ELR (cell line): ENCODE measurements around the gene CDK12.
A peak's percentile ranks its signal among the peaks of the same experiment; 100 is the strongest.
"Not testable (repeated sequence)": the region's sequence is repeated elsewhere in the genome, so short reads cannot be mapped to it uniquely, and the experiment has no call there.

Source experiments
- DNase-seq: peaks from one replicate; pipeline ENCODE4 v3.0.0-alpha.2; 2015; ENCODE audit warnings: low read depth

The CDK12 gene

DNA sequence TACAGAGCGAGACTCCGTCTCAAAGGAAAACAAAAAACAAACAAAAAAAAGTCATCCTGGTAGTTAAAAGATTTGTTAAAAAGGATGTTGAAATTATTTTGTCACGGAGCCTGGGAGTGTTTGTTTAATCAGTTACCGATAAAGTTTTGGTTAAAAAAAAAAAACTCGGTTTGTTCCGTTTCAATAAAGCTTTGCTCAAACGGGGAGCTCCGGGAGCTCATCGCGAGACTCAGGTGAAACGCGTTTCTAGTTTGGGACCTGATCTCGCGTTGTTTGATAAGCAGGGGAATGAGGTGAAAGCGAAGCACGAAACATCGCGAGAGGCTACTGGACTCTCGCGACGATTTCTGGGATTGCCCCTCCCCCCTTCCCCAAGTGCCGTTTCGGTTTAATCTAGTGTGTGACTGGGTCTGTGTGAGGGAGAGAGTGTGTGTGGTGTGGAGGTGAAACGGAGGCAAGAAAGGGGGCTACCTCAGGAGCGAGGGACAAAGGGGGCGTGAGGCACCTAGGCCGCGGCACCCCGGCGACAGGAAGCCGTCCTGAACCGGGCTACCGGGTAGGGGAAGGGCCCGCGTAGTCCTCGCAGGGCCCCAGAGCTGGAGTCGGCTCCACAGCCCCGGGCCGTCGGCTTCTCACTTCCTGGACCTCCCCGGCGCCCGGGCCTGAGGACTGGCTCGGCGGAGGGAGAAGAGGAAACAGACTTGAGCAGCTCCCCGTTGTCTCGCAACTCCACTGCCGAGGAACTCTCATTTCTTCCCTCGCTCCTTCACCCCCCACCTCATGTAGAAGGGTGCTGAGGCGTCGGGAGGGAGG lies at the start of gene CDK12:
CDK12 (plus strand) TSS at position 374 of the 813 bp plus-strand sequence. CDS start 586 bp downstream, outside the sequence.
- peak; percentile 100 for DNase-seq

DNA sequence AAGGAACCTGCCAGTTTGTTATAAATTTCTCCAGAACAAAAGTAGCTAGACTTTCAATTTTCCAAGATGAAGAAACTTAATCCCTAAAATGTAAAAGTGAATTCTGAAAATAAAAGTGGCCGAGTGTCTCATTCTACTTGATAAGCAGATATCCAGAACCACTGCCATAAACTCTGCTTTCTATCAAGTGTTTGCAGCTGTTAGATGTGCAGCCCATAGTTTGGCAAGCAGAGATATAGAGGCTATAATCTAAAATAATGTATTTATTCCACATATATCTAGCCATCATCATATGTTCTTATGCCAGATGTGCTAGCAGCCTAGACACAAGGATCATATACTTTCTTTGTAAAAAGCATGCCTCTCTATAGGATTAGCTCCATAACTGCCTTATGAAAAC lies 45.1 kb upstream of the CDK12 start:
- DNase-seq: no peak

DNA sequence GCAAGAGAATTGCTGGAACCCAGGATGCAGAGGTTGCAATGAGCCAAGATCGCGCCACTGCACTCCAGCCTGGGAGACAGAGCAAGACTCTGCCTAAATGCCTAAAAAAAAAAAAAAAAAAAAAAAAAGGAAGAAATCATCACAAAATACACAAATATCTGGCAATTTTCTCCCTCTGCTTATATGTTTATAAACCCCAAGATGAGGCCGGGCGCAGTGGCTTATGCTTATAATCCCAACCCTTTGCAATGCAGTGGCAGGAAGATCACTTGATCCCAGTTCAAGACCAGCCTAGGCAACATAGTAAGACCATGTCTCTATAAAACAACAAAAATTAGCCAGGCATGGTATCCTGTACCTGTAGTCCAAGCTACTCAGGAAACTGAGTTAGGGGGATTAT lies 31.7 kb upstream of the CDK12 start:
- DNase-seq: no peak

DNA sequence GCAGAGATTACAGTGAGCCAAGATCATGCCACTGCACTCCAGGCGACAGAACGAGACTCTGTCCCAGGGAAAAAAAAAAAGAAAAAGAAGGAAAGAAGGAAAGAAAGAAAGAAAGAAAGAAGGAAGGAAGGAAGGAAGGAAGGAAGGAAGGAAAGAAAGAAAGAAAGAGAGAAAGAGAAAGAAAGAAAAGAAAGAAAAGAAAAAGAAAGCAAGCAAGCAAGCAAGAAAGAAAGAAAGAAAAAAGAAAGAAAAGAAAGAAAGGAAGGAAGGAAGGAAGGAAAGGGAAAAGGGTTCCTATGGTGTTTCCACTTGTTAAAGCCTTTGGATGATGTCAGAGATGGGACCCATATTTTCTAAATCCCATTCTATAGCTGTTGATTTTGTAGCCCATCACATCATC lies 21.4 kb upstream of the CDK12 start:
- not testable (repeated sequence) for DNase-seq

DNA sequence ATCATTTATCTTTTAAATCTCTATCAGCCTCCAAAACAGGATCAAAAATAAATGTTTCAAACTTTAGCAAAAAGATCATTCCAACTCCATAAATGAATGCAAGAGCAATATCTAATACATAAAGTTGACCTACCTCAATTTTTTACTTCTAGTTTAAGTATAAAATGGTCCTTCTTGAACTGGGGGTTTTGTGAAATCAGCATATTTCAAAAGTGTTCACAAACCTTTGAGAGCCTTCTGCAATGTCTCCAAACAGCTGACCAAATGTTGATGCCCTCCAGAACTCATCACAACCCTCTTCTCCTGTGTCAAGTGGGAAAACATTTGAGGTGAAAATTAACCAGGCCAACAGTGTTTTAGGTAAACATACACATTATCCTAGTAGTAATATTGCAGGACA lies 18.0 kb upstream of the CDK12 start:
- DNase-seq: no peak

DNA sequence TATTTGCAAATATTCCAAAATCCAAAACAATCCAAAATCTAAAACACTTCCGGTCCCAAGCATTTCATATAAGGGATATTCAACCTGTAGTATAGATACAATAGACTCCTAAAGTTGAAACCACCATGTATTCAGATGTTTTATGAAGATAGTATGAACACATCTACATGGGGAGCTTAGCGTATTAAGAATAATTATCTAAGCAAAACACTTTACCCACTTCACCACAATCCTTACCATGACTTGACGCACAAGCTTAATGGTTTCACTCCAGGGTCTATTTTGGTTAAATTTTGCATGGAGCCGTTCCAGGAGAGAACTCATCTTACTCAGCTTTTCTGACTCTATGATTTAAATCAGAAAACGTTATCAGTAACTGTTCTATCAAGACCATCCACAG lies 13.7 kb upstream of the CDK12 start:
- DNase-seq: no peak

DNA sequence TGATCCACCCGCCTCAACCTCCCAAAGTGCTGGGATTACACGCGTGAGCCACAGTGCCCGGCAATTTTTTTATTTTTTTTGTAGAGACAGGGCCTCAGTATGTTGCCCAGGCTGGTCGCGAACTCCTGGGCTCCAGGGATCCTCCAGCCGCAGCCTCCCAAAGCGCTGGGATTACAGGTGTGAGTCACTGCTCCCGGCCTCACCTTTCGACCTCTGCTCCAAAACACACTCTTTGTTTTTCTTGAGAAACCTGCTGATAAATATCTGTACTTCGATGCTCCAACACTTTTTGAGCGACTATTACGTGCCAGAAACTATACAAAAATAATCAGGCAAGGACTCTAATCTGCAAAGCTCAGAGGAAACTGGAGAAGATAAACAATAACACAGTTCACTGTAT lies 11.2 kb upstream of the CDK12 start:
- DNase-seq: peak; percentile 10

DNA sequence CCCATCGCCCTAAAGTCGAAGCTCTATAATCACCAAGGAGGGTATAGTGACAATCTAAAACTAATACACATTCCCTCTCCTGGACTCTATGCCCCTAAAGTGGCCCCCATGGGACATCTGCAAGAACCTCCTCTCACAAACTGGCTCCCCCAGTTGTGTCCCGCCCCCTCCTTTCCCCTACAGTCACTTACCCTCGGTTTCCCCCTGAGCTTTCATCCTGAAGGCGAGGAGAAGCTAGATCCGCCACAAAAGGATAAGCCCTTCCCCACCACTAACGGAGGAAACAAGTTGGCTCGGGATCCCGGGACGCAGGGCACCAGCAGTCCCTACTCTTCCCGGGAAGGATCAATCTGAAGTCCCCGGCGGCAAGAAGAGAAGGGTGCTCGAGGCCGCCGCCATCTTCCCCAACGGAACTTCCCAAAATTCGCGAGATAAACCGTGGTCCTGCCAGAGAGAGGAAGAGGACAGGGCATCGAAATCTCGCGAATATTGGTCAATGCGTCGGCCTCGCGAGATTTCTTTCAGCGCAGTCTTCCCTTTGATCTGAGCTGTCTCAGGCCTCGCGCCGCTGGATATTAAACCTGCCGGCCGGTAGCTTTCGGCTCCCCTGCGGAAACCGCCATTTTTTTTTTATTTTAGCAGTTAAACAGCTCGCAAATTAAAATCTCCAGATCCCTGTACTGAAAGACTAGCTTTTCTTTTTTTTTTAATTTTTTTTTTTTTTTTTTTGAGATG lies 10.3 kb upstream of the CDK12 start, which contains the start of gene MED1:
MED1 (minus strand) TSS at position 417 of the 735 bp plus-strand sequence; CDS start at position 216, 201 bp downstream.
- DNase-seq: peak; percentile 99

DNA sequence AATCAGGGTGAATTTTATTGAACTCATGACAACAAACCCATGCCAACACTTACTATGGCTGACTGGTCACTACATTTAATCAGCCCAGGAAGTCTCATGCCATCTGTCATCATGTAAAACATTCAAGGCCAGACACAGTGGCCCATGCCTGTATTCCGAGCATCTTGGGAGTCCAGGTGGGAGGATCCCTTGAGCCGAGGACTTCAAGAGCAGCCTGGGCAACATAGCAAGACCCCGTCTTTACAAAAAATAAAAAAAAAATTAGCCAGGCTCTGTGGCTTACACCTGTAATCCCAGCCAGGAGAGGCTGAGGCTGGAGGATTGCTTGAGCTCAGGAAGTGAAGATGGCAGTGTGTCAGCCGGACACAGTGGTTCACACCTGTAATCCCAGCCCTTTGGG lies 5.4 kb upstream of the CDK12 start:
- no peak for DNase-seq

DNA sequence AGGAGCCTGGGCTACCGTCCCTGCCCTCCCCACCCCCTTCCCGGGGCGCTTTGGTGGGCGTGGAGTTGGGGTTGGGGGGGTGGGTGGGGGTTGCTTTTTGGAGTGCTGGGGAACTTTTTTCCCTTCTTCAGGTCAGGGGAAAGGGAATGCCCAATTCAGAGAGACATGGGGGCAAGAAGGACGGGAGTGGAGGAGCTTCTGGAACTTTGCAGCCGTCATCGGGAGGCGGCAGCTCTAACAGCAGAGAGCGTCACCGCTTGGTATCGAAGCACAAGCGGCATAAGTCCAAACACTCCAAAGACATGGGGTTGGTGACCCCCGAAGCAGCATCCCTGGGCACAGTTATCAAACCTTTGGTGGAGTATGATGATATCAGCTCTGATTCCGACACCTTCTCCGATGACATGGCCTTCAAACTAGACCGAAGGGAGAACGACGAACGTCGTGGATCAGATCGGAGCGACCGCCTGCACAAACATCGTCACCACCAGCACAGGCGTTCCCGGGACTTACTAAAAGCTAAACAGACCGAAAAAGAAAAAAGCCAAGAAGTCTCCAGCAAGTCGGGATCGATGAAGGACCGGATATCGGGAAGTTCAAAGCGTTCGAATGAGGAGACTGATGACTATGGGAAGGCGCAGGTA lies 762 bp downstream of the CDK12 start:
- DNase-seq: no peak

DNA sequence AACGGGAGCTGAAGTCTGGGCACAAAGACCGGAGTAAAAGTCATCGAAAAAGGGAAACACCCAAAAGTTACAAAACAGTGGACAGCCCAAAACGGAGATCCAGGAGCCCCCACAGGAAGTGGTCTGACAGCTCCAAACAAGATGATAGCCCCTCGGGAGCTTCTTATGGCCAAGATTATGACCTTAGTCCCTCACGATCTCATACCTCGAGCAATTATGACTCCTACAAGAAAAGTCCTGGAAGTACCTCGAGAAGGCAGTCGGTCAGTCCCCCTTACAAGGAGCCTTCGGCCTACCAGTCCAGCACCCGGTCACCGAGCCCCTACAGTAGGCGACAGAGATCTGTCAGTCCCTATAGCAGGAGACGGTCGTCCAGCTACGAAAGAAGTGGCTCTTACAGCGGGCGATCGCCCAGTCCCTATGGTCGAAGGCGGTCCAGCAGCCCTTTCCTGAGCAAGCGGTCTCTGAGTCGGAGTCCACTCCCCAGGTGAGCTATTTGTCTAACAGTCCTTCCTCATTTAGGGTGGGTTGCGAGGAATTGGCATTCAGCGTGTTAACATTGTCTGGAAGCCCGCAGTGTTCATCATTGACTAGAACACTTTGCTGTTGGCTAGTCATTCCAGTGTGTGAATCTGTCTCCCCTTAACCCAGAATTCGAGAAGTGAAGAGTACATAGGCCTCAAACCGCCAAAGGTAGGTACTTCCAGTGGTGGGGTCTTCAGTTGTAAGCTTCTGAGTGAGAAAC lies 1.5 kb downstream of the CDK12 start:
- DNase-seq: peak; percentile 34

DNA sequence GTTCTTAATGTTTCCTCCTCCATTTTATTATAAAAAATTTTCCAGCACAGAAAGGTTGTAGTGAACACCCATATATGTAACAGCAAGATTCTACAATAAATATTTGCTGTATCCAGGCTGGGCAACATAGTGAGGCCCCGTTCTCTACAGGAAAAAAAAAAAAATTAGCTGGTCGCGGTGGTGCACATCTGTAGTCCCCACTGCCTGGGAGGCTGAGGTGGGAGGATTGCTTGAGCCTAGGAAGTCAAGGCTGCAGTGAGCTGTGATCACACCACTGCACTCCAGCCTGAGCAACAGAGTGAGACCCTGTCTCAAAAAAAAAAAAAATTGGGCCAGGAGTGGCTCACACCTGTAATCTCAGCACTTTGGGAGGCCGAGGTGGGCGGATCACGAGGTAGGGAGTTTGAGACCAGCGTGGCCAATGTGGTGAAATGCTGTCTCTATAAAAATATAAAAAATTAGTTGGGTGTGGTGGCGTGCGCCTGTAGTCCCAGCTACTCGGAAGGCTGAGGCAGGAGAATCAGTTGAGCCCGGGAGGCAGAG lies 3.4 kb downstream of the CDK12 start:
- not testable (repeated sequence) for DNase-seq

DNA sequence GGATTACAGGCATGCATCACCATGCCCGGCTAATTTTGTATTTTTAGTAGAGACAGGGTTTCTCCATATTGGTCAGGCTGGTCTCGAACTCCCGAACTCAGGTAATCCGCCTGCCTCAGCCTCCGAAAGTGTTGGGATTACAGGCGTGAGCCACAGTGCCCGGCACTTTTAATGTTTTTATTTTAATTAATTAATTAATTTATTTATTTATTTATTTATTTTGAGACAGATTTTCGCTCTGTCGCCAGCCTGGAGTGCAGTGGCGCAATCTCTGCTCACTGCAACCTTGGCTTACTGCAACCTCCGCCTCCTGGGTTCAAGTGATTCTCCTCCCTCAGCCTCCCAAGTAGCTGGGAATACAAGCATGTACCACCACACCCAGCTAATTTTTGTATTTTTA lies 7.3 kb downstream of the CDK12 start:
- not testable (repeated sequence) for DNase-seq

DNA sequence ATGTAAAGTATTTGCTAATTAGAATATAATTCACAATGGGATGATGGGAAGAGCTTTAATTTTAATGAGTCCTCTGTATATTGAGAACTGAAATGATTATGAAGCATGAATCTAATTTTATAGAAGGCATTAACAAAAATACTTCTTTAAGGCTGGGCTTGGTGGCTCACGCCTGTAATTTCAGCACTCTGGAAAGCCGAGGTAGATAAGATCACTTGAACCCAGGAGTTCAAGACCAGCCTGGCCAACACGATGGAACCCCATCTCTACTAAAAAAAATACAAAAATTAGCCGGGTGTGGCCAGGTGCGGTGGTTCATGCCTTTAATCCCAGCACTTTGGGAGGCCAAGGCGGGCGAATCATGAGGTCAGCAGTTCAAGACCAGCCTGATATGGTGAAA lies 12.0 kb downstream of the CDK12 start:
- DNase-seq: no peak

DNA sequence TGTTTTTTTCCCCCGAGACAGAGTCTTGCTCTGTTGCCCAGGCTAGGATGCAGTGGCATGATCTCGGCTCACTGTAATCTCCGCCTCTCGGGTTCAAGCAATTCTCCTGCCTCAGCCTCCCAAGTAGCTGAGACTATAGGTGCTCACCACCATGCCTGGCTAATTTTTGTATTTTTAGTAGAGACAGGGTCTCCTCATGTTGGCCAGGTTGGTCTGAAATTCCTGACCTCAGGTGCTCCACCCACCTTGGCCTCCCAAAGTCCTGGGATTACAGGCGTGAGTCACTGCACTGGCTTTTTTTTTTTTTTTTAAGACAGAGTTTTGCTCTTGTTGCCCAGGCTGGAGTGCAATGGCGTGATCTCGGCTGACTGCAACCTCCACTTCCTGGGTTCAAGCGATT lies 18.3 kb downstream of the CDK12 start:
- DNase-seq: not testable (repeated sequence)

DNA sequence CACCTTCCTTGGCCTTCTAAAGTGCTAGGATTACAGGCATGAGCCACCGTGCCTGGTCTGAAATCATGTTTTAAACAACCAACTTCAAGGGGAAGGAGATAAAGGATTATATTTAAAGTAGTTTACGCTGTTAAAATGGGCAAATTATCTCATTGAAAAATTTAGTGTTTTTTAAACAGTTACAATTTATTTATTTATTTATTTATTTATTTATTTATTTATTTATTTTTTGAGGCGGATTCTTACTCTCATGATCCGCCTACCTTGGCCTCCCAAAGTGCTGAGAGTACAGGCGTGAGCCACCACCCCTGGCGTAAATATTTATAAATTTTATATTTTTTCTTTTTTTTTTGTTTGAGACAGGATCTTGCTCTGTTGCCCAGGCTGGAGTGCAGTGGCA lies 22.2 kb downstream of the CDK12 start:
- no peak for DNase-seq

DNA sequence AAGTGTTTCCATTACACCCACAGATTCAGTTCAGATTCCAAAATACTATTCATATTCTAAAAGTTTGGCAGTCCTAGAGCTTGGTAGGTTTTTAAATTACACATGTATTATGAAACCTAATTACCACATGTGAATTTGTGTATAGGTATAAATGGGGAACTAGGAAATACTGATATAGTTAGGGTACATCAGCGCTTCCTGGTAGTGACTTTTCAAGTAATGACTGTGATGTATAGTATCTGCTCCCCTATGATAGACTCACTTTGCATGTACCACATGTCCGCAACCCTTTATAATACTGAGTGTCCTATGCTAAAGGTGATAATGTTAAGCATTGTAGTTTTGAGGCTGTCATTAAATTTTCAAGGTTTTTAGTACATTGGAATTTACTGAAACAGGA lies 22.9 kb downstream of the CDK12 start:
- DNase-seq: no peak

DNA sequence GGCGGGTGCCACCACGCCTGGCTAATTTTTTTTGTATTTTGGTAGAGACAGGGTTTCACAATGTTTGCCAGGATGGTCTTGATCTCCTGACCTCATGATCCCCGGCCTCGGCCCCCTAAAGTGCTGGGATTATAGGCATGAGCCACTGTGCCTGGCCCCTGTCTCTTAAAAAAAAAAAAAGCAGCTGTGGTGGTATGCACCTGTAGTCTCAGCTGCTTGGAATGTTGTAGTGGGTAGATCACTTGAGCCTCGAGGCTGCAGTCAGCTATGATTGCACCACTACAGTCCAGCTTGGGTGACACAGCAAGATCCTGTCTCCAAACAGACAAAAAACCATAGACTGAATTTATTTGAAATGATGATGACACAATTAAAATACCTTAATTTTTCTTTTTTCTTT lies 24.3 kb downstream of the CDK12 start:
- peak; percentile 97 for DNase-seq

DNA sequence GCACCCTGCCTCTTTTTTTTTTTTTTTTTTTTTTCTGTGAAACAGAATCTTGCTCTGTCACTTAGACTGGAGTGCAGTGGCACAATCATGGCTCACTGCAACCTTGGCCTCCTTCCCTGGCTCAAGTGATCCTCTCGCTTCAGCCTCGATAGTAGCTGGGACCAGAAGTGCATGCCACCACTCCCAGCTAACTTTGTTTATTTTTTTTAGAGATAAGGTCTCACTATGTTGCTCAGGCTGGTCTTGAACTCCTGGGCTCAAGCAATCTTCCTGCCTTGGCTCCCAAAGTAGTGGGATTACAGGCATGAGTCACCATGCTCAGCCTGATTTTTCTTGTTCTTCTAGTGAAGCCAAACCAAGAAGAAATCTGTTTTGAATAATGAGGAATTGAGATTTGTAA lies 25.0 kb downstream of the CDK12 start:
- DNase-seq: peak; percentile 63

DNA sequence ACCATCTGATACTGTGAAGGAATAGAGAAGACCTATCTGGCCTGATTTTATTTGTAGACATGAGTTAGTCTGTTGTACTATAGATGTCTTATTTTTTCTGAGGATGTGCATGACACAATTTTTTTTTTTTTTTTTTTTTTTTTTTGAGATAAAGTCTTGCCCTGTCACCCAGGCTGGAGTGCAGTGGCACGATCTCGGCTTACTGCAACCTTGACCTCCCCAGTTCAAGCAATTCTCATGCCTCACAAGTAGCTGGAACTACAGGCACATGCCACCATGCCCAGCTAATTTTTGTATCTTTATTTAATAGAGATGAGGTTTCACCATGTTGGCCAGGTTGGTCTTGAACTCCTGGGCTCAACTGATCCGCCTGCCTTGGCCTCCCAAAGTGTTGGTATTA lies 26.2 kb downstream of the CDK12 start:
- DNase-seq: not testable (repeated sequence)

DNA sequence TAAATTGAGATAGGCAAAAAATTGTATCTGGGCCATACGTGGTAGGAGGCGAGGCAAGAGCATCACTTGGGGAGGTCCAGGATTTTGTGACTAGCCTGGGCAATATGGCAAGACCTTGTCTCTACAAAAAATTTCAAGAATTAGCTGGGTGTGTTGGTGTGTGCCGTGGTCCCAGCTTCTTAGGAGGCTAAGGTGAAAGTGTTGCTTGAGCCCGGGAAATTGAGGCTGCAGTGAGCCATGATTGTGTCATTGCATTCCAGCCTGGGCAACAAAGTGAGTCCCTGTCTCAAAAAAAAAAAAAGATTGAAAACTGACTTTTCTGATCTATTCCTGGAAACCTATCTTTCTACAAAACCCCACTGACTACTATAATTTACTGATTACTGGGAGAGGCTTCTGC lies 26.7 kb downstream of the CDK12 start:
- peak; percentile 65 for DNase-seq

DNA sequence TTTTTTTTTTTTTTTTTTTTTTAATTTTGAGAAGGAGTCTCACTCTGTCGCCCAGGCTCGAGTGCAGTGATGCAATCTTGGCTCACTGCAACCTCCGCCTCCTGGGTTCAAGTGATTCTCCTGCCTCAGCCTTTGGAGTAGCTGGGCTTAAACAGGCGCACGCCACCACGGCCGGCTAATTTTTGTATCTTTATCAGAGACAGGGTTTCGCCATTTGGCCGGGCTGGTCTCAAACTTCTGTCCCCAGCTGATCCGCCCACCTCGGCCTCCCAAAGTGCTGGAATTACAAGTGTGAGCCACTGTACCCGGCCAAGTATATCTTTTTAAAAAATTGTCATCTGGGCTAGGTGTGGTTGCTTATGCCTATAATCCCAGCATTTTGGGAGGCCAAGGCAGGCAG lies 35.6 kb downstream of the CDK12 start:
- DNase-seq: not testable (repeated sequence)
